OCI-LY1 (cell line): ENCODE data around the gene HOXC4.
A peak's percentile ranks its signal among the peaks of the same experiment; 100 is the strongest.

Source experiments
- H2AFZ ChIP-seq: fragments of 200-600 bp; sonication (generic), shearing (Covaris generic); 2 replicates; pipeline ENCODE4 v1.6.0; 2014; ENCODE audit warnings: antibody characterized with exemption, mild to moderate bottlenecking, low read length
- H3F3A ChIP-seq: fragments of 200-600 bp; sonication (generic), shearing (Covaris generic); 2 replicates; pipeline ENCODE4 v1.6.0; 2014; ENCODE audit warnings: mild to moderate bottlenecking, antibody characterized with exemption, low read length, moderate library complexity; ENCODE audit not compliant: insufficient read depth
- H3K27ac ChIP-seq: fragments of 200-600 bp; sonication (generic); 2 replicates; pipeline ENCODE4 v1.5.1; 2014; ENCODE audit warnings: low read length, mixed run types, mild to moderate bottlenecking, low read depth; ENCODE audit not compliant: poor library complexity, severe bottlenecking
- H3K27me3 ChIP-seq: fragments of 200-600 bp; sonication (generic); 2 replicates; pipeline ENCODE4 v1.6.0; 2014; ENCODE audit warnings: antibody characterized with exemption, mild to moderate bottlenecking, low read length, moderate library complexity; ENCODE audit not compliant: insufficient read depth
- H3K36me3 ChIP-seq: fragments of 200-600 bp; sonication (generic); 2 replicates; pipeline ENCODE4 v1.6.1; 2014; ENCODE audit warnings: mild to moderate bottlenecking, antibody characterized with exemption, low read length, moderate library complexity, mixed read lengths; ENCODE audit not compliant: insufficient read depth
- H3K4me1 ChIP-seq: fragments of 200-600 bp; sonication (generic); 2 replicates; pipeline ENCODE4 v1.5.1; 2014; ENCODE audit warnings: mild to moderate bottlenecking, low read length, moderate library complexity; ENCODE audit not compliant: insufficient read depth, severe bottlenecking
- H3K4me2 ChIP-seq: fragments of 200-600 bp; sonication (generic), shearing (Covaris generic); 2 replicates; pipeline ENCODE4 v1.6.1; 2014; ENCODE audit warnings: low read length
- H3K4me3 ChIP-seq: fragments of 200-600 bp; sonication (generic); 2 replicates; pipeline ENCODE4 v1.5.1; 2014; ENCODE audit warnings: low read length, low read depth, mild to moderate bottlenecking, mixed read lengths; ENCODE audit not compliant: poor library complexity, severe bottlenecking
- H3K79me2 ChIP-seq: fragments of 200-600 bp; shearing (Covaris generic); 2 replicates; pipeline ENCODE4 v1.6.1; 2016; ENCODE audit warnings: mixed run types, low read length, mixed read lengths; ENCODE audit not compliant: insufficient read depth
- H3K9ac ChIP-seq: fragments of 200-600 bp; sonication (generic), shearing (Covaris generic); 2 replicates; pipeline ENCODE4 v1.6.1; 2014; ENCODE audit warnings: mild to moderate bottlenecking, low read length, mixed read lengths
- H3K9me2 ChIP-seq: fragments of 200-600 bp; sonication (generic), shearing (Covaris generic); 2 replicates; pipeline ENCODE4 v1.6.1; 2014; ENCODE audit warnings: low read depth, mild to moderate bottlenecking, low read length, mixed read lengths
- H3K9me3 ChIP-seq: fragments of 200-600 bp; shearing (Covaris generic); 2 replicates; pipeline ENCODE4 v1.6.1; 2014; ENCODE audit warnings: low read length, mixed read lengths
- H4K20me1 ChIP-seq: fragments of 200-600 bp; sonication (generic), shearing (Covaris generic); 2 replicates; pipeline ENCODE4 v1.6.0; 2016; ENCODE audit warnings: mild to moderate bottlenecking, low read length; ENCODE audit not compliant: insufficient read depth
- EZH2 ChIP-seq: fragments of 200-600 bp; sonication (generic), shearing (Covaris generic); IDR thresholded peaks from 2 replicates; pipeline ENCODE4 v1.8.0; 2017; ENCODE audit warnings: borderline replicate concordance, mixed run types, mild to moderate bottlenecking, antibody characterized with exemption, low read length, moderate library complexity, mixed read lengths
- TF ChIP-seq, protein P1 (sequence below): fragments of 200-600 bp; sonication (generic), shearing (Covaris generic); IDR thresholded peaks from 2 replicates; pipeline ENCODE4 v1.5.1; 2017; ENCODE audit warnings: mild to moderate bottlenecking, antibody characterized with exemption, low read length, moderate library complexity, mixed read lengths

Gene HOXC4

DNA sequence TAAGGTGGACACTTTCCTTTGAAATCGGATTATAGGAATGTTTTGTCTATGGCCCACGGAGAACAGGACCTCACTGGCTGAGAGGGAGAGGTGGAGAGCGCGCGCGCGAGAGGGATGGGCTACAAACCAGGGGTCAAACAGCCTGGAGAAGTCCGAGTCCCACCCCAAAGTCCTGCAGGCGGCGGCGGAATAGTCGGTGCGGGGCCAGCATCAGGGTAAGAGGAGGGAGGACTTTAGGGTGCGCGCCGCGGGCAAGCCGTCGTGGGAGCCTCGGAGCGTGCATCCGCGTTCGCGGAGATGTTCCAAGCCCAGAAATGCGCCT lies 48.1 kb upstream of the HOXC4 start:
- Histone ChIP-seq H3K27ac (no peak overlapping the region), H4K20me1 (no peaks in the 10 kb centered on the region), H3K9me3 (no peaks in the 10 kb centered on the region), H3K9ac (no peak overlapping the region), H3K4me2 (no peak overlapping the region), H3K36me3 (no peaks in the 10 kb centered on the region), H3K27me3 (0 out of 2 replicates have a peak, but pooled peaks cover 6% of the 10 kb centered on the region), H3K4me1 (peaks cover 6% of the 10 kb centered on the region), H3K9me2 (no peaks in the 10 kb centered on the region), H3K4me3 (no peak overlapping the region), H2AFZ (no peak overlapping the region), H3K79me2 (no peaks in the 10 kb centered on the region), H3F3A (no peaks in the 10 kb centered on the region)
- TF ChIP-seq, protein P1, sequence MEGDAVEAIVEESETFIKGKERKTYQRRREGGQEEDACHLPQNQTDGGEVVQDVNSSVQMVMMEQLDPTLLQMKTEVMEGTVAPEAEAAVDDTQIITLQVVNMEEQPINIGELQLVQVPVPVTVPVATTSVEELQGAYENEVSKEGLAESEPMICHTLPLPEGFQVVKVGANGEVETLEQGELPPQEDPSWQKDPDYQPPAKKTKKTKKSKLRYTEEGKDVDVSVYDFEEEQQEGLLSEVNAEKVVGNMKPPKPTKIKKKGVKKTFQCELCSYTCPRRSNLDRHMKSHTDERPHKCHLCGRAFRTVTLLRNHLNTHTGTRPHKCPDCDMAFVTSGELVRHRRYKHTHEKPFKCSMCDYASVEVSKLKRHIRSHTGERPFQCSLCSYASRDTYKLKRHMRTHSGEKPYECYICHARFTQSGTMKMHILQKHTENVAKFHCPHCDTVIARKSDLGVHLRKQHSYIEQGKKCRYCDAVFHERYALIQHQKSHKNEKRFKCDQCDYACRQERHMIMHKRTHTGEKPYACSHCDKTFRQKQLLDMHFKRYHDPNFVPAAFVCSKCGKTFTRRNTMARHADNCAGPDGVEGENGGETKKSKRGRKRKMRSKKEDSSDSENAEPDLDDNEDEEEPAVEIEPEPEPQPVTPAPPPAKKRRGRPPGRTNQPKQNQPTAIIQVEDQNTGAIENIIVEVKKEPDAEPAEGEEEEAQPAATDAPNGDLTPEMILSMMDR = no peak
- no peak for TF ChIP-seq EZH2

DNA sequence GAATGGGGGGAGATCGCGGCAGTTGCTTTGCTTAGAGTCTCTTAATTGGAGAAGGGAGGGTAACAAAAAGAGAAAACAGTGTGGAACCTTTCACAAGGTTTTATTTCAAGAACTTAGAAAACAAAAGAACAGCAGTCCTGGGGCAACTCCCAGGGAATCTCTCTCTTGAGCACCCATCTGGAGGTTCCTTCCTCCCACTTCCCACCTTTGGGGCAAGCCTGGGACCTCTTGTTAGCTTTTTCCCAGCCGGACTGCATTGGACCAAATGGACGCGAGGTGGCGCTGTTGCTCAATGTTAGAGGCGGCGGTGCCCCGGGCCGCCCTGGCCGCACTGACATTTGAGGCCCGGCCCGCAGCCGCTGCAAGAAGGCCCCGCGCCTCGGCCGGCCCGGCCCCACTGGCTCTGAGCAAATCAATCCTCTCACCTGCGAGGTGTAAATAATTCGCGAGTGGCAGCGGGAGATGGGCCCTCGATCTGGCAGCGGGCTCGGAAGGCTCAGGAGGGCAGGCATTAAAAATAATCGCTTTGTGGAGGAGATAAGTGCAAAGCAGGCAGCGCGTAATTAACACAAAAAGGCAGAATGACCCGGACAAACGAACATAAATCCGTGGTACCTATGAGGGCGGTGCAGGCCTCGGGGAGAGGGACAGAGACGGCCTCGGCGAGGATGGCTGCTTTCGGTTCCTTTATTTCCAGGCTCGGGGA lies 47.6 kb upstream of the HOXC4 start:
- no peaks in the 10 kb centered on the region for H3K9me3 ChIP-seq
- peak overlapping the region; percentile 2 for H3K4me3 ChIP-seq

DNA sequence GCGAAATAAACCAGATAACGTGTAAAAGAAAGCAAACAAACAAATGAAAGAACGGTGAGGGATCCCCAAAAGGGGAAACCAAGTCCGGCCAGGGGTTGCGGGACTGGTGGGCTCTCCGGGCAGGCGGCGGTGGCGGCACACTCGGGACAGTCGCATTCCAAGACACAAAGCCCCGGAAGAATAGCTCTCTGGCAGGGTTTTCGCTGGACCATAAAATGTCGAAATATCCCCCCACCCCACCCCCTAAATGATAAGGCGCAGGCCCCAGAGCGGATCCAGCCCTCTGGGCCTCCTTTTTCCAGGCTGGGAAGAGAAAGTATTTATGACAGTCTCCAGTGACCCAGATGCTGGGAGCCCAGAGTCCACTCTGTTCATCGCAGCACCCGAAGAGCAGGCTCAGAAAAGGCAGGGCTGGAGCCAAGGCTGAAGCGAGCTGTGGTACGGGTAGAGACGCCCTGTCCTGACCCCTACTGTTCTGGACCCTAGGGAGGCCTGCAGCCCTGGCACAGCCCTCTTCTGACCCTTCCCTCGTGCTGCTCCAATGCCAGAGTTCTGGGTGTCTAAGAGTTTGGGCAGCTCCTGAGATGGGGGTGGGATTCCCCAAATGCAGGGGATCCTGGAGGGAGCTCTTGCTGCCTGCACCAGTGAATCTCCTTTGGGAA lies 46.9 kb upstream of the HOXC4 start:
- H3F3A ChIP-seq = no peaks in the 10 kb centered on the region
- H3K4me3 ChIP-seq = no peak overlapping the region
- peak overlapping the region; percentile 50; the same call in 1 of the 2 replicates for H3K4me2 ChIP-seq
- no peaks in the 10 kb centered on the region for H4K20me1 ChIP-seq
- TF ChIP-seq, protein P1 = no peak
- no peak for TF ChIP-seq EZH2
- H3K27ac ChIP-seq = no peak overlapping the region
- no peaks in the 10 kb centered on the region for H3K79me2 ChIP-seq
- no peaks in the 10 kb centered on the region for H3K36me3 ChIP-seq
- peaks cover 6% of the 10 kb centered on the region for H3K4me1 ChIP-seq
- H3K9me3 ChIP-seq = no peaks in the 10 kb centered on the region
- H2AFZ ChIP-seq = no peak overlapping the region
- H3K27me3 ChIP-seq = 0 out of 2 replicates have a peak, but pooled peaks cover 6% of the 10 kb centered on the region
- no peaks in the 10 kb centered on the region for H3K9me2 ChIP-seq
- H3K9ac ChIP-seq = no peak overlapping the region; the same call in 1 of the 2 replicates

More for the DNA sequence above, 47.6 kb upstream of the HOXC4 start:
- Histone ChIP-seq H2AFZ (no peak overlapping the region), H3K36me3 (no peaks in the 10 kb centered on the region), H3K4me2 (peak overlapping the region; percentile 50; the same call in 1 of the 2 replicates), H3K27me3 (0 out of 2 replicates have a peak, but pooled peaks cover 6% of the 10 kb centered on the region), H3K27ac (no peak overlapping the region), H3K9me2 (no peaks in the 10 kb centered on the region), H3F3A (no peaks in the 10 kb centered on the region), H4K20me1 (no peaks in the 10 kb centered on the region), H3K9ac (peak overlapping the region; percentile 34; the same call in 1 of the 2 replicates), H3K4me1 (peaks cover 6% of the 10 kb centered on the region), H3K79me2 (no peaks in the 10 kb centered on the region)
- TF ChIP-seq, protein P1 = peak; percentile 91
- TF ChIP-seq EZH2 = no peak
